Tibial artery (tissue), 4 donors: ENCODE data around the gene ID4.
"Not testable (repeated sequence)": the region's sequence is repeated elsewhere in the genome, so short reads cannot be mapped to it uniquely, and the experiment has no call there.

Experiments used
- DNase-seq, 2 donors: peaks; one replicate each; pipeline ENCODE4 v3.0.0-alpha.2; 2019
- H3K27ac ChIP-seq, 2 donors: fragments of 200-600 bp; sonication (generic) in 1 of 2; 1 replicate in 1 of 2; 2 replicates in 1 of 2; pipeline ENCODE4 v1.5.1; 2018 to 2019; ENCODE audit warnings: mild to moderate bottlenecking in 1 of 2
- H3K27me3 ChIP-seq, 2 donors: fragments of 200-600 bp; sonication (generic) in 1 of 2; one replicate each; pipeline versions ENCODE4 v1.5.1 to v1.6.0; 2016 to 2019
- H3K36me3 ChIP-seq, 3 donors: fragments of 200-600 bp; sonication (generic) in 2 of 3; one replicate each; pipeline ENCODE4 v1.5.1; 2016 to 2019; ENCODE audit warnings: mild to moderate bottlenecking in 2 of 3
- H3K4me1 ChIP-seq, 4 donors: fragments of 200-600 bp; sonication (generic) in 2 of 4; 1 replicate in 3 of 4; 2 replicates in 1 of 4; pipeline ENCODE4 v1.5.1; 2016 to 2019
- H3K4me3 ChIP-seq, 2 donors: fragments of 200-600 bp; sonication (generic) in 1 of 2; 1 replicate in 1 of 2; 2 replicates in 1 of 2; pipeline ENCODE4 v1.5.1; 2018 to 2019; ENCODE audit warnings: mild to moderate bottlenecking in 2 of 2
- H3K9me3 ChIP-seq, 3 donors: fragments of 200-600 bp; sonication (generic) in 1 of 3; one replicate each; pipeline ENCODE4 v1.5.1; 2016 to 2019
- CTCF ChIP-seq, 2 experiments: fragments of 200-600 bp in 1 of 2; fragments of 450-650 bp in 1 of 2; IDR thresholded peaks; one replicate each; pipeline ENCODE4 v1.5.1; 2017 to 2019; ENCODE audit warnings: antibody characterized with exemption in 2 of 2, mild to moderate bottlenecking in 1 of 2, moderate library complexity in 1 of 2
- intact Hi-C: fragments of 100-400 bp; cut with DNase I; formaldehyde crosslinking; loops from one replicate; pipeline ENCODE4 v1.15.0; 2023; ENCODE audit warnings: low total_unique reads

ID4 gene

GRCh38 chr6:19851241-19852089, 14.3 kb downstream of the ID4 start:
- H3K4me3 ChIP-seq: peak overlapping the region in 1 of 2 donors; percentile 4
- no peak for DNase-seq
- H3K27ac ChIP-seq: peak overlapping the region; percentile 79 to 84

DNA sequence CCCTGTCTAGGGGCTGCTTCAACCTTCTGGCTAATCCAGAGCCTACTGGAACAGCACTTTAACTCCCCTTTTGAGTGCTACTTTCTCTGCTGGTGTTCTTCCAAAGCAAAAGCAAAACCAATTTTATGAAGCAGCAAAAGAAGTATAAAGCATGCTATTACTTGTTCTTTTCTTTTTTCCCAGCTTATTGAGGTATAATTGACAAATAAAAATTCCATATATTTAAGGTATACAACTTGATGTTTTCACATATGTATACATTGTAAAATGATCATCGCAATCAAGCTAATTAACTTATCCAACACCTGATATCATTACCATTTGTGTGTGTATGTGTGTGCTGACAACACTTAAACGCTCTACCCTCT, 14.9 kb downstream of the ID4 start:
- Histone ChIP-seq H3K4me1 (peaks cover 0 to 28% (median 13%) of the 10 kb centered on the region in 4 donors), H3K27ac (peak overlapping the region; percentile 79 to 84), H3K9me3 (no peaks in the 10 kb centered on the region), H3K36me3 (no peaks in the 10 kb centered on the region), H3K27me3 (no peaks in the 10 kb centered on the region), H3K4me3 (no peak overlapping the region)
- DNase-seq: no peak
- TF ChIP-seq CTCF (IDR thresholded peaks at IDR 0.05): no peak
- intact Hi-C loops: loop anchor here (5.0 to 10.0 kb wide), 2 partner anchors 827 to 1105 kb away; no protein-coding TSS in a partner anchor

More at GRCh38 chr6:19851241-19852089, 14.3 kb downstream of the ID4 start:
- peak; percentile 88 to 89 for TF ChIP-seq CTCF (IDR thresholded peaks at IDR 0.05)
- peaks cover 0 to 28% (median 13%) of the 10 kb centered on the region in 4 donors for H3K4me1 ChIP-seq
- H3K9me3 ChIP-seq: no peaks in the 10 kb centered on the region
- H3K27me3 ChIP-seq: no peaks in the 10 kb centered on the region
- H3K36me3 ChIP-seq: no peaks in the 10 kb centered on the region
- intact Hi-C loops: loop anchor here (5.0 to 10.0 kb wide), 2 partner anchors 827 to 1104 kb away; no protein-coding TSS in a partner anchor

DNA sequence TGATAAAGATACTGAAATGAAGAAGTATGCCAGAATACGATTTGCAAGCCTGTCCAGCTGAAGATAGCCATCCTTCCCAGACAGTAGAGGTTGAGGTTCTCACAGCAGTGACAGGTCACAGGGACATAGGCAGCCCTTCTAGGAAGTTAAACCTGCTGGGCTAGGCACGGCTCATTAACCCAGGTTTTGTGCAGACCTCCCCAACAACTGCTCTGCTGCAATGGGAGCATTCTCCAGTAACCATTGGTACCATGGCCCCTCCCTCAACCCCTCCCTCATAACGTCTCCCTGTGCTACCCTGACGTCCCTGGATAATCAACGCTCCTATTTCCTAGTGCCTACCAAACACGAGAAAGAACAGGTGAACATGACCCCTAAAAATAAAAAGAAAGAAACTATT, 15.8 kb downstream of the ID4 start:
- TF ChIP-seq CTCF (IDR thresholded peaks at IDR 0.05): no peak
- Histone ChIP-seq H3K4me3 (no peak overlapping the region), H3K4me1 (peaks cover 0 to 28% (median 13%) of the 10 kb centered on the region in 4 donors), H3K27me3 (no peaks in the 10 kb centered on the region), H3K27ac (no peak overlapping the region), H3K36me3 (no peaks in the 10 kb centered on the region), H3K9me3 (no peaks in the 10 kb centered on the region)
- intact Hi-C loops: loop anchor here (5.0 to 10.0 kb wide), 2 partner anchors 828 to 1106 kb away; no protein-coding TSS in a partner anchor
- no peak for DNase-seq

GRCh38 chr6:19854421-19855015, 17.3 kb downstream of the ID4 start:
- H3K36me3 ChIP-seq, H3K4me3 ChIP-seq, H3K9me3 ChIP-seq, H3K27ac ChIP-seq, H3K27me3 ChIP-seq, DNase-seq: not testable (repeated sequence)
- intact Hi-C loops: loop anchor here (5.0 to 10.0 kb wide), 2 partner anchors 830 to 1107 kb away; no protein-coding TSS in a partner anchor
- H3K4me1 ChIP-seq: peaks cover 0 to 22% (median 13%) of the 10 kb centered on the region in 4 donors

DNA sequence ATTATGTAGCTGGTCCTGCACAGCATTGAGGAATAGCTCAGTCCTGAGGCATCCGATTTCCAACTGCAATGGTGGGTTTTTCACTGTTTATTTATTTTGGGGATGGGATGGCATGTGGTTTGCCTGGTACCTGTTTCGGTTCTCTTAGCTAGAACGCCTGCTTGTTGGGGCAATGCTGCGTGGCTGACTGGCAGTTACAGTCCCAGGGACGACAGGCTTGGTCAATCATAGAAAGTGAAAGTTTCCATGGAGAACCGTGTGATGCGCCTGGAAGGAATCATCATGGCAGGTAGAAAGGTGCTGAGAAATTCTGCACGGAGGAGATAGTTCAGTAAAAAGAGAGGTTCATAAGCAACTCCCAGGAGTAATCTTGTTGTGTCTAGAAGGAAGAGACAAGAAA, 18.4 kb downstream of the ID4 start:
- H3K27me3 ChIP-seq: no peaks in the 10 kb centered on the region
- no peak for TF ChIP-seq CTCF (IDR thresholded peaks at IDR 0.05)
- no peaks in the 10 kb centered on the region for H3K36me3 ChIP-seq
- H3K4me3 ChIP-seq: no peak overlapping the region
- H3K4me1 ChIP-seq: peaks cover 0 to 14% (median 6%) of the 10 kb centered on the region in 4 donors
- intact Hi-C loops: loop anchor here (10.0 kb wide), 1 partner anchor 831 kb away; no protein-coding TSS in a partner anchor
- H3K27ac ChIP-seq: no peak overlapping the region
- DNase-seq: no peak
- no peaks in the 10 kb centered on the region for H3K9me3 ChIP-seq

DNA sequence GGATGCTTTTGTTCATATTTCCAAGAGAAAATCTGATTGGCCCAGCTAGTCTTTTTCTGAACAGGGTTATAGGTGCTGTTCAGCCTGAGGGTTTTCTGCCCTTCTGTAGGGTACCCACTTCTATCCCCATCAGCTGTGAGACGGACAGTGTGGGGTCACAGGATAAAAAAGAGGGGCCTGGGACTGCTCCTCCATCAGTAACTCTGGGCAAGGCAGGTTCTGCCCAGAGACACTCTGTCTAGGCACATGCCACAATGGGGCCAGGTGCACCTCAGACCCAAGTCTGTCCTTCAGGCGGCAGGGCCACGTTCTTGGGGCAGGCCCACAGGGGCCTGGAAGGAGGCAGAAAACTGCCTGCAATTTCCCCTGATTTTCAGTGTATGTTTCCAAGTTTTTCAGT, 20.0 kb downstream of the ID4 start:
- no peaks in the 10 kb centered on the region for H3K9me3 ChIP-seq
- H3K4me3 ChIP-seq: no peak overlapping the region

More for the DNA sequence above, 20.0 kb downstream of the ID4 start:
- Histone ChIP-seq H3K4me1 (no peaks in the 10 kb centered on the region), H3K27me3 (no peaks in the 10 kb centered on the region), H3K27ac (no peak overlapping the region), H3K36me3 (no peaks in the 10 kb centered on the region)
- no peak for DNase-seq
- intact Hi-C loops: loop anchor here (10.0 kb wide), 1 partner anchor 832 kb away; no protein-coding TSS in a partner anchor
- TF ChIP-seq CTCF (IDR thresholded peaks at IDR 0.05): no peak
